ENCODE results near the gene B3GALT2.

The B3GALT2 gene

DNA sequence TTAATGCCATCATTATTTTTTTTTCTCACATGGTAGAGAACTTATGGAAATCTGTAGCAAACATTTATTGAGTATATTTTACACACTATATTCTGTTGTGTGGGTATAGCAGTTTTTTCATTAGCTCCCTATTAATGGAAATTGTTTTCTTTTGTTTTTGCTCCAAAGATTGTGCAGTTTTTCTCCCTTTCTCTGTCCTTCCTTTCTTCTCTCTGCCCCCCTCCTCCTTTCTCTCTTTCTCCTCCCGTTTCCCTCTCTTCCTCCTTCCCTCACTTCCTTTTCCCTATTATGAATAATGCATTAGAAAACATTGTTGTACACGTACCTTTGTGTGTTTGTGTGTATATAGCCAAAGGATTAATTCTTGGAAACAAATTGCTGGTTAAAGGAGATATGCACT is 44.0 kb downstream of the B3GALT2 start:
- no peak for DNase-seq (ENCODE audit: low spot score)
- TF ChIP-seq, protein P1, sequence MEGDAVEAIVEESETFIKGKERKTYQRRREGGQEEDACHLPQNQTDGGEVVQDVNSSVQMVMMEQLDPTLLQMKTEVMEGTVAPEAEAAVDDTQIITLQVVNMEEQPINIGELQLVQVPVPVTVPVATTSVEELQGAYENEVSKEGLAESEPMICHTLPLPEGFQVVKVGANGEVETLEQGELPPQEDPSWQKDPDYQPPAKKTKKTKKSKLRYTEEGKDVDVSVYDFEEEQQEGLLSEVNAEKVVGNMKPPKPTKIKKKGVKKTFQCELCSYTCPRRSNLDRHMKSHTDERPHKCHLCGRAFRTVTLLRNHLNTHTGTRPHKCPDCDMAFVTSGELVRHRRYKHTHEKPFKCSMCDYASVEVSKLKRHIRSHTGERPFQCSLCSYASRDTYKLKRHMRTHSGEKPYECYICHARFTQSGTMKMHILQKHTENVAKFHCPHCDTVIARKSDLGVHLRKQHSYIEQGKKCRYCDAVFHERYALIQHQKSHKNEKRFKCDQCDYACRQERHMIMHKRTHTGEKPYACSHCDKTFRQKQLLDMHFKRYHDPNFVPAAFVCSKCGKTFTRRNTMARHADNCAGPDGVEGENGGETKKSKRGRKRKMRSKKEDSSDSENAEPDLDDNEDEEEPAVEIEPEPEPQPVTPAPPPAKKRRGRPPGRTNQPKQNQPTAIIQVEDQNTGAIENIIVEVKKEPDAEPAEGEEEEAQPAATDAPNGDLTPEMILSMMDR (IDR thresholded peaks at IDR 0.05; ENCODE audit: extremely low read depth, insufficient read depth, missing control alignments): no peak
- in situ Hi-C loops (cut with MboI; ENCODE audit: low pct_unique_long_range_greater_than_20kb, low sequenced_read_pairs, unreplicated experiment): no loop called here

GRCh38 chr1:193141804-193142203 is 44.6 kb downstream of the B3GALT2 start:
- DNase-seq (ENCODE audit: low spot score): no peak
- in situ Hi-C loops (cut with MboI; ENCODE audit: low pct_unique_long_range_greater_than_20kb, low sequenced_read_pairs, unreplicated experiment): no loop called here
- TF ChIP-seq, protein P1 (IDR thresholded peaks at IDR 0.05; ENCODE audit: extremely low read depth, insufficient read depth, missing control alignments): no peak

DNA sequence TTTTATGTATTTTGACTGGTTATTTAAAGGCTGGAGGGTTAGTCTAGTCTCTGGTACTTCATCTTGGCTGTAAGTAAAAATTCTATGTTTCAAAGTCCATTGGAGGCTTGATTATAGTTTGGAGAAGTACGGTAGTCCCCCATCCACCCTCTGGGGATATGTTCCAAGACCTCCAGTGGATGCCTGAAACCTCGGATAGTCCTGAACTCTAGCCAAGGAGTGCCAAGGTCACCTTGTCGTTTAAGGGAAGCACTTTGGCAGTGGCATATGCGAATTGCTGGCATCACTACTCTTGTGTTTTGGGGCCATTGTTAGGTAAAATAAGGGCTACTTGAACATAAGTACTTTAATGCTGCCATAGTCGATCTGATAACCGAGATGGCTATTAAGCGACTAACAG is 46.2 kb downstream of the B3GALT2 start:
- no peak for DNase-seq (ENCODE audit: low spot score)
- in situ Hi-C loops (cut with MboI; ENCODE audit: low pct_unique_long_range_greater_than_20kb, low sequenced_read_pairs, unreplicated experiment): no loop called here
- TF ChIP-seq, protein P1 (IDR thresholded peaks at IDR 0.05; ENCODE audit: extremely low read depth, insufficient read depth, missing control alignments): no peak

- DNase-seq (ENCODE audit: low spot score): peak; percentile 25
- in situ Hi-C loops (cut with MboI; ENCODE audit: low pct_unique_long_range_greater_than_20kb, low sequenced_read_pairs, unreplicated experiment): no loop called here
- TF ChIP-seq, protein P1 (IDR thresholded peaks at IDR 0.05; ENCODE audit: extremely low read depth, insufficient read depth, missing control alignments): no peak
These were observed 55.0 kb downstream of the B3GALT2 start for GRCh38 chr1:193131266-193131860.
